Measurements from ENCODE around the gene POLR3B.
A peak's percentile ranks its signal among the peaks of the same experiment; 100 is the strongest.
"Not testable (repeated sequence)": the region's sequence is repeated elsewhere in the genome, so short reads cannot be mapped to it uniquely, and the experiment has no call there.

Gene POLR3B

DNA sequence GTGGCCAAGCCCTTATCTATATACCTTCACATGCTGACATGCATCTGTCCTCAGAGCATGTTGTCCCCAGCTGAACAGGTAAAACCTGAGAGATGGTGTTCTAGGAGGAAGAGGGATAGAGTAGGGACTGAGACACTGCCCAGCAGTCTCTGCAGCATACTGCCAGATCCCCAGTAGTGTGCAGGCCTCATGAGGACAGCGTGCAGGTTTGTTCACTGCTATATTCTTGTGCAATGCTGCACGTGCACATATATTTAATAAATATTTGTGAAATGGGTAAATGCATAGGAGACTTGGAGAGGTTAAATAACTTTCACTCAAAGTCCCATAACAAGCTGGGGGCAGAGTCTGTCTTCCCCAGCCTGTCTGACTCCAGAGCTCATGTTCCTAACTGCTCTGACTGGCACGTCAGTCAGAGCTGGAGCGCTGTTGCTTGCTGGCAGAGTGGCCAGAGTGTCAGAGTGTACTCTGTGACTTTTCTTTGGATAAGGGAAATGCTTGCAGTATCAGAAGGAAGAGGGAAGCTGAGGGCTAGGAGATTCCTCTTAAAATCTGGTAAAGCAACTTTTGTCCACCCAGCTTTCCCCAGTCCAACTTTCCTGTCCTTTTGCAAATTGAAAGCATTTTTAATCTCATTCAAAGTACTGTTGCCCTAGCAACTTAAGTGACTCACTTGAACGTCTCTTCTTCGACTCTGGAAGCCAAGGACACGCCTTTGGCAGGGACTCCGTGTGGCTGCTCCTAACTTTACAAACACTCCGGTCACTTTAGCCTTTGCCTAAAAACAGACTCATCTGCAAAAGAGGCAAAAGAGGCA is 14.9 kb upstream of the POLR3B start:
- DNase-seq (ENCODE audit: low spot score), result peak; percentile 54

DNA sequence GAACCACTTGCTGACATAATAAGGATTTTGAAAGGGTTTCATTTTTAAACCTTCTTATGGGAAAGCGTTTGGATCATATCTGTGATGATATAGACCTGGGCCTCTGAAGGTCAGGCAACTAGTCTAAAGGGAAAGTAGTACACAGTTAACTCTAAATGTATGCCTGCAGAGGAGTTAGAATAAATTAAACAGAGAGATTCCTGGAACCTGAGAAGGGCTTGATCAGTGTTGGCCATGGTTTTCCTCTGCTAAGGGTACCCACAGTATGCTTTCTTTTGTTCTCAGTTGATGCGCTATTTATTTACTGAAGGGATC is 14.4 kb upstream of the POLR3B start:
- no peak for DNase-seq (ENCODE audit: low spot score)

DNA sequence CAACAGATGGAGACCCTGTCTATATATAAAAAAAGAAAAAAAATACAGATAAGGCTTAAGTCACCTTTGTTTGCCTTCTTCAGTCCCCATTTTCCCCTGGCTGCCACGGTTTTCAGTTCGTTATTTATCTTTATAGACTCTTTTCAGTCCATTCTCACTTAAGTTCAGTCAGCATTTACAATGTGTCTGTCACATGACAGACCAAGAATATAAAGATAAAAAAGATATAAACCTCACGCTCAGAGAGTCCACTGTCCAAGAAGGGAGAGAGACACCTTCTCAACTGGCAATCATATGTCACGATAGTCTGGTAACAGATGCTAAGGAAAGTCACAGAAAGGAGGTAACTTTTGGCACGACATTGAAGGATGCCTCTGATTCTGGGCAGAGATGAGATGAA is 13.4 kb upstream of the POLR3B start:
- no peak for DNase-seq (ENCODE audit: low spot score)

DNA sequence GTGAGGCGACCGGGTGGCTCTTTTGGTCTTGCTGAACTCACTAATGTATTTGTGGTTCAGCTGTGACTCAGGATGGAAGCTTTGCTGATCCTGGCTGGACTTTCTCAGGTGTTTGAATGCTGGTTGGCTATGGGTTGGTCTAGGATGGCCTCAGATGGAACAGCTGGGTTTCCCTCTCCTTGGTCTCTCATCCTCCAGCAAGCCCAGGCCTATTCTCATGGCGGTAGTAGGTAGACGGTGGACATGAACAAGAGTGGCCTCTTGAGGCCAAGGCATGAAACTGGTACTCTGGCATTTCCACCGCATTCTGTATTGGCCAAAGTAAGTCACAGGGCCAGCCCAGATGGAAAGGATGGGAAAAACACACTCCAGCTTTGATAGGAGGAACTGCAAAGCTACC is 11.8 kb upstream of the POLR3B start:
- DNase-seq (ENCODE audit: low spot score), result peak; percentile 62

DNA sequence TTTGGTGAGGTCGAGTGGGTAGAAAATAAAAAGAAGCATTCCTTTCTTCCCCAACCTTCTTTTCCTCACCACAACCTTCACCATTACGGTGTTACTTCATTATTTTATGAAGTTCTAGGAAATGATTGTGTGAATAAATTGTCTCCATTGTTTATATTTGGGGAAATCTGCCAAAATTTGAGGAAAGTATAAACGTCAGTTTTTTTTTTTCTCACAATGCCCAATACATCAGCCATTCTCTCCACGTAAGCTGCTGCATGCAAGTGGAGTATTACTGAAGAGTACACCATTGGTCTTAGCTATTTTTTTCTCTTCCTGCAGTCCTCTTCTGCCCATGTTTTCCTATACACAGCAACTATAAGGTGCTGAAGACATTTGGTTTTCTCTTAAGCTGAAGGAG is 9.1 kb upstream of the POLR3B start:
- no peak for DNase-seq (ENCODE audit: low spot score)

DNA sequence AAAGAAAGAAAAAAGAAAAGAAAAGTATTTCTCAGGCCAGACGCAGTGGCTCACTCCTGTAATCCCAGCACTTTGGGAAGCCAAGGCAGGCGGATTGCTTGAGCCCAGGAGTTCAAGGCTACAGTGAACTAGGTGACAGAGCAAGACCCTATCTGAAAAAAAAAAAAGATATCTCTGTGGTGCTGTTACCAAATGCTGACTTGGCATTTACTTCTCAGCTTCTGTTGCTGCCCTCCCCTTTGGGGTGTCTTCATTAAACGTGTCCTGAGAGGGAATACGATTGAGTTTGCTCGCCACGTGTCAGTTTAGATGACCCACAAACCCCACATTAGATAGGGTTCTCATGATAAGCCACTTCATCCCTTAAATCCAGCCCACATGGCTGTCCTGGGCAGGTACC is 4.4 kb upstream of the POLR3B start:
- no peak for DNase-seq (ENCODE audit: low spot score)

DNA sequence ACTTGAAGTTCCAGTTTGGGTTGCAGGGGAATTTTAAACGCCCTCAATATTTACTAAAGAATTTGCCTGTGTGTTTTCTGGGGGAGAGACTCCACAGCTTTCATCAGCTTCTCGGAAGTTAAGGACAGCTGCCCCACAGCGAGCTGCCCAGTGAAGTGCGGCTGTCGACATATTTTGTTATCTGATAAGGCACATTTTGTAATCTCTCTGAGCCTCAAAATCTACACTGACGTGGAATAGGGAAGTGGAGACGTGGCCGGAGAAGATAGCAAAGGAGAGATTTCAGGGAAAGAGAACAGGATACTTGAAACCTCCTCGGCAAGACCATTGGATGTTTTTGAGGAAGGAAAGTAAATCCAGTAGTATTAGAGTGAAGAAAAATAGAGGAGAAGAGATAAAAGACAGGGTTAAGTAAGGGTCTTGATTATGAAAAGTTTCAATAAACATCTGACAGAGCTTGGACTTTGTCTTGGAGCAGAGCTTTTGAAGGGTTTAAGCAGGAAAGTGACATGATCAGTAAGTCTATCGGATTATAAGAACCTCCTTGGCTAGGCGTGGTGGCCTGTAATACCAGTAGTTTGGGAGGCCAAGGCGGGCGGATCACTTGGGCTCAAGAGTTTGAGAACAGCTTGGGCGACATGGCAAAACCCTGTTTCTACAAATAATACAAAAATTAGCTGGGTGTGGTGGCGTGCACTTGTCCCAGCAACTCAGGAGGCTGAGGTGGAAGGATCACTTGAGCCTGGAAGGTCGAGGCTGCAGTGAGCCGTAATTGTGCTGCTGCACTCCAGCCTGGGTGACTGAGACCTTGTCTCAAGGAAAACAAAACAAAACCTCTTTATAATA is 1.1 kb downstream of the POLR3B start:
- peak; percentile 78 for DNase-seq (ENCODE audit: low spot score)

DNA sequence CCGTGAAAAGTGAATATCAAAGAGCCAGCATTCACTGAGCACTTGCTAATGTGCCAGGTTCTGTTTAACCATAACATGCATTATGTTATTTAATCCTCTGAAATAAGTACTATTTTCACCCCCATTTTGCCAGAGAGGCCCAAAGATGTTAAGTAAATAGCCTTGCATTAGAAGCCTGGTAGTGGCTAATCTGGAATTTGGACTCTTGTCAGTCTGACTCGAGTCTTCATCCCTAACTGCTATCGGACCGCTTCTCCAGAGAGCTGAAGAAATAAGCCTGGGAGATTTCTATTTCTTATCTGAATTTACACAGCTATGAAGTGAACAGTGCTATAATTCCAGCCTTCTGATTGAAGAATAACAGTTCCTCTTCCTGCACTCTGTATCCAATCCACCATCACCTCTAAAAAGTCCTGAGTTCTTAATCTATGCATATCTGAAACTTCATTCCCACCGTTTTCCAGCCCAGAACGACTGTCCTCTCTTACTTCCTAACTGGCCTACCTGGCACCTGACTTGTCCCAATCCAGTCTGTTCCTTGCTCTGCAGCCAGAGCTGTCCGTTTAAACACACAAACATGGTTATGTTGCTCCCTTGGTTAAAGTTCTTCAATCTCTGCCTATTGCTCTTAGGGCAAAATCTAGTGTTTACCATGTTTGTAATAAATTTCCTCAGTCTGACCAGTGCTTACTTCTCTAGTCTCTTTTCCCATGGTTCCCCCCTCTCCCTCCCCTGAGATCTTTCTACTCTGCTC is 2.3 kb downstream of the POLR3B start:
- no peak for DNase-seq (ENCODE audit: low spot score)

DNA sequence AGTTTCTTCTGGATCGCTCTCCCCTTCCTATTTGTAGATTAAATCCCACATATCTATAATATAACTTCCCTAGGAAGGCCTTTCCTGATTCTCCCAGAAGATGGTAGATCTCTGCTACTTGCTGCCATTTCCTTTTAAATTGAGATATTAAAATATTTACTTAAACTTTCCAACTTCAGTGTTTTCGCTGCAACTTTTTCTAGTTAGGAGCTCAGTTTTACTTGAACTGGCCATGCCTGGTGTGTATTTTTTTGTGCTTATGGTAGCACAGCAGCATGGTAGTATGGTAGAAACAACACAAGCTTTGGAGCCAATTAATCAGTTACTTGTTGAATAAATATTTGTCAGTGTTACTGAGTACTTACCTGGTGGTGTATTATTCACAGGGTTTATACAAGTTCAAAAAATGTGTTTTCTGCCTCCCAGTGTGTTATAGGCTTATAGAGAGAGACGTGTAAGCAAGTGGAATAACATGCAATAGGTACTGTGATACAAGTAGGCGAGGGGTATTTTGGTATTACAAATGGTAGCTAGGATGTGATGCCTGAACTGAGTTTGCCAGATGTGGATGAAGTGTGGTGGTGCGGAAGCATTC is 2.9 kb downstream of the POLR3B start:
- DNase-seq (ENCODE audit: low spot score), result no peak

DNA sequence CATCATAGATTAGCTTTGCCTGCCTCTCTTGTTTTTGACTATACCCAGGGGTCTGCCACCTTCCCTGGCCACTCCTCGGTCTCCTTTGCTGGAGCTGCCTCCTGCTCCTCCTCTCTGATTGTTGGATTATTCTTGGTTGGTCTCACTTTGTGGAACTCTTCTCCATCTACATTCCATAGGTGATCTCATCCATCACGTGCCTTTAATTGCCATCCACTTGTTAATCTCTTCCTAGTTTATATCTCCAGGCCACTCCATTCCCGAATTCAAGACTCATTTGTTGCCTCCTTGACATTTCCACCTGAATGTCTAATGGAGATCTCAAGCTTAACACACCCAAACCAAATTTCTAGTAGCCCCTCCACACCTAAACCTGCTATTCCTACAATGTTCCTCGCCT is 5.4 kb downstream of the POLR3B start:
- DNase-seq (ENCODE audit: low spot score), result no peak

DNA sequence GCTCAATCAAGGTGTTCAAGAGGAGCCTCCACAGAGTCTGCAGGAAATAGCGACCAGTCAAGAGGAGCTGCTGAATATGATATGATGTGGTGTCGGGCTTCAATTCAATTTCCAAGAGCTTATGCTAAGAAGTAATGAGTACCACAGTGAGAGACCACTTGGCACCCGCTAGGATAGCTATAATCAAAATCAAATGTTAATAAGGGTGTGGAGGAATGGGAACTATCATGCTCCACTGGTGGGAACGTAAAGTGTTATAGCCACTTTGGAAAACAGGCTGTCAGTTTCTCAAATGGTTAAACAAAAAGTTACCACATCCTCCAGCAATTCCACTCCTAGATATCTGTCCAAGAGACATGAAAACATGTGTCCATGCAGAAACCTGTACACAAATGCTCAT is 6.7 kb downstream of the POLR3B start:
- no peak for DNase-seq (ENCODE audit: low spot score)

DNA sequence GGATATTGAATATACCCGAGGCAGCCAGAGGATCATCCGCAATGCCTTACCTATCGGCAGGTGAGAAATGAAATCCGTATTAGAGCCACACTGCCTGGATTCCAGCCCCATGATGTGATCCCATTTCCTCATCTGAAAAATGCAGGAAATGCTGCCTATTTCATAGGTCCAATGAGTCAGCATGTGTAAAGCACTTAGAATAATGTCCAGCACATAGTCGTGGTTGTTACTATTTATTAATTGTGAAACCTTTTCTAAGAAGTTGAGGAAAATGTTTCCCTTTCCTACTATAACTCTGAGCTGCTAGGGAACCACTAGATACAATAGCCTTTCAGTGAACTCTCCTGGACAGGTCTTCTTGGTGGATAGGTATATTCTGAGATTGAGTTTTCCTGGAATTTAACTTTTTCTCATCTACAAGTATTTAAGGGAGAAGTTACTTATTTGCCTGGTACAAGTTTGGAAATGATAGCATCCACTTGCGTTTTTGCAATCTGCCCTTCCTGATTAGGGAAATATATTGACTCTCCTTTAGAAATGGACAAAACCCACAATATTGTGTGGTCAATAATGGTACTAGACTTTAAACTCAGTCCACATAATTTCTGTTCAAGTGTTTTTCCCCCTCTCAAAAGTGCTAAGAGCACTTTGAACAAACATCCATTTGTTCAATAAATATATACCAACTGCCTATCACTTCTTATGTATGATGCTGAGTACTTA is 12.2 kb downstream of the POLR3B start:
- DNase-seq (ENCODE audit: low spot score), result no peak

DNA sequence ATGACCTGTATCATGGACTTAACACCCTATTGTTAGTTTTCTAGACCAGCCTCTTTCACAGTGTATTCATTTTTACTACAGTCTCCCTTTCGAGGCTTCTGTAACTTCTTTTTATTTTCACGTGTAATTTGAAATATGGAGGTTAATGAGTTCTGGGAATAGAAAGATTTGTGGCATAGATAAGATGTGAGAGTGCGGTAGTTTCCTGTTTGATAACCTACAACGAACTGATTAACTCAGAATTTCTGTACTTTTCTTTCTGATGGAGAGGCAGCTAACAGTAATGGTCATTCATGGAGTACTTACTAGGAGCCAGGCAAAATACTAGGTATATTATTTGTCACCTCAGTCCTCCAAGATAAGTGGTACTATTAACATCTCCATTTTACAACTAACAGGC is 21.2 kb downstream of the POLR3B start:
- DNase-seq (ENCODE audit: low spot score), result no peak

DNA sequence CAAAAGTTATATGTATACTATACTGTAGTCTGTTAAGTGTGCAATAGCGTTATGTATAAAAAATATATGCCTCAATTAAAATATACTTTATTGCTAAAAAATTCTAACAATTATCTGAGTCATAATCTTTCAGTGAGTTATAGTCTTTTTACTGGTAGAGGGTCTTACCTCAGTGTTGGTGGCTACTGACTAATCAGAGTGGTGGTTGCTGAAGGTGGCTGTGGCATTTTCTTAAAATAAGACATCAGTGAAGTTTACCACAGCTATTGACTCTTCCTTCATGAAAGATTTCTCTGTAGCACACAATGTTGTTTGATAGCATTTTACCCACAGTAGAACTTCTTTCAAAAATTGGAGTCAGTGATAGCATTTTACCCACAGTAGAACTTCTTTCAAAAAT is 23.4 kb downstream of the POLR3B start:
- no peak for DNase-seq (ENCODE audit: low spot score)

DNA sequence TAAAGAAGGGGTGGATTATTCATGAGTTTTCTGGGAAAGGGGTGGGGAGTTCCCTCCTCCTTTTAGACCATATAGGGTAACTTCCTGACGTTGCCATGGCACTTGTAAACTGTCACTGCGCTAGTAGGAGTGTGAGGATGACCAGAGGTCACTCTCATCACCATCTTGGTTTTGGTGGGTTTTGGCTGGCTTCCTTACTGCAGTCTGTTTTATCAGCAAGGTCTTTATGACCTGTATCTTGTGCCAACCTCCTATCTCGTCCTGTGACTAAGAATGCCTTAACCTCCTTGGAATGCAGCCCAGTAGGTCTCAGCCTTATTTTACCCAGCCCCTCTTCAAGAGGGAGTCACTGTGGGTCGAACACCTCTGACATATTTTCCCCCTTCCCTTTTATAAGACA is 24.3 kb downstream of the POLR3B start:
- DNase-seq (ENCODE audit: low spot score), result not testable (repeated sequence)

DNA sequence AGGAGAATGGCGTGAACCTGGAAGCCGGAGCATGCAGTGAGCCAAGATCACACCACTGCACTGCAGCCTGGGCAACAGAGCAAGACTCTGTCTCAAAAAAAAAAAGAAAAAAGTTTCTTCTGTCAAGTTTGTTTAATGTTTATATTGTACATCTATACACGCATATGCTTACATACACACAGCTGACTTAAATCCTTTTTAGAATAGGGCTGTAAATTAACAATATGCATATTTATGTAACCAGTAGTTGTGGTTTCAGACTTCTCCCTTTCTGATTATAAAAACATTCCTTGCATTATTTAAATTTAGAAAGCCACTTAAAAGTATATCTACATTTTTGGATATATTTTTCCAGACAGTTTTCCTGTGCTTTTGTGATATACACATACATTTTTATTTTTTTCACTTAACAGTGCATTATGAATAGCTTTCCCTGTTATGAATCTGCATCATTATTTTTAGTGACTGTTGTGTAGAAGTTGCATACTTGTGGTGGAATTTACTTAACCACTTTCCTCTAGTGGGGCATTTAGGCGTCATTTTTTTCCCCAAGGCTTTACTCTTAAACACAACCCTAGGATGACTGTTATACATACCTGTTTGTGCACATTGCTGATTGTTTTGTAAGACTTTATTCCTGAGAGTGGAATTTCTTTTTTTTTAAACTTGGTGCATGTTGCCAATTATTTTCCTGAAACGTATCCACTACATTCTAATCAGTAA is 29.4 kb downstream of the POLR3B start:
- DNase-seq (ENCODE audit: low spot score), result no peak

DNA sequence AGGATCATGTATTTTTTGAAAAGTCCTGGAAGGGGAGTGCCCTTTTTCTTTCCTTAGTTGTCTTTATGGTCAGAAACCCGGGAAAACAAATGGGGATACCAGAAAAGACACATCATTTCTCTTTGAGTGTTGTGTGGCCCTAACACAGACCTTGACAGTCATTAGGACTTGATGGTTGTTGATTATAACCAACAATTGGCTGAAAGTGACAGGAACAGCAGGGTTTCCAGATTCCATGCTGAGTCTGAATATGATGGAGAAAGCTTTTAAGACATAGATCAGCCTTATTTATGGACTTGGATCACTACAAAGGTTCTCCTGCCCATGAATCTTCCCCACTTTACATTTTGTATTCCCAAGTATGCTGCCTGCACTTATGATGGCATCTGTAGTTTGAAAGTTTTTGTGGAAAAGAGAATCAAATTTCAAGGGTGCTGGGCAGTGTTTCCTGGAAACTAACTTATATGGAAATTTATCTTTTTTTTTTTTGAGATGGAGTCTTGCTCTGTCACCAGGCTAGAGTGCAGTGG is 30.4 kb downstream of the POLR3B start:
- no peak for DNase-seq (ENCODE audit: low spot score)

DNA sequence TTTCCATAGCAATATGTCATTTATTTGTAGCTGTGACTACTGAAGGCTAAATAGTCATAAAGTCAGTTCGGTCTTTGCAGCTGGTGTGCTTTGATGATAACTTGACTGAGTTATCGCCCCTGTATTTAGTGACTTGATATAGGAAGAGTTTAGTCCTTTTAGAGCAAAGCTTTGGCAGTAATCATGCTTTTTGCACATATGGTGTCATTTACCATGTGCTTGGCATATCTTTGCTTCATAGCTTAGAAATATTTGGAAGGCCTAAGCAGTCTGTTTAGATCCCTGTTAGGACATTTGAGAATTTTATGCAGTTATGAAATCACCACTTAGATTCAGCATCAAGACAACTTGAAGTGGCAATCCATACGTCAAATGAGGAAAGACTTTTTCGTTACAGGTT is 31.6 kb downstream of the POLR3B start:
- DNase-seq (ENCODE audit: low spot score), result no peak

DNA sequence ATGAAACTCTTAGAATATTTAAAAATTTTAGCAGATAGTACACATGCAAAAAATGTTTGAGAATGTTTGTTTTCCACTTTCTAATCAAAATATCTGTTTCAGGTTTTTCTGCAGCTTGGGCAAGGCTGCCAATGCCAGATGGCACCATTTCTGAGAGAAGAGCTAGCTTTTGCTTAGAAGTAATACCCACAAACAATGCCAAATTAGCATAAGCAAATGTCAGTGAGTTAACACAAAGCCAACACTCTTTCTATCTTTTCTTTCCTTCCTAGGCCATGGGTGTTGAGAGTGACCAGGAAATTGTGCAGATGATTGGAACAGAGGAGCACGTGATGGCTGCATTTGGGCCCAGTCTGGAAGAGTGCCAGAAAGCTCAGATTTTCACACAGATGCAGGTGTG is 35.2 kb downstream of the POLR3B start:
- no peak for DNase-seq (ENCODE audit: low spot score)

DNA sequence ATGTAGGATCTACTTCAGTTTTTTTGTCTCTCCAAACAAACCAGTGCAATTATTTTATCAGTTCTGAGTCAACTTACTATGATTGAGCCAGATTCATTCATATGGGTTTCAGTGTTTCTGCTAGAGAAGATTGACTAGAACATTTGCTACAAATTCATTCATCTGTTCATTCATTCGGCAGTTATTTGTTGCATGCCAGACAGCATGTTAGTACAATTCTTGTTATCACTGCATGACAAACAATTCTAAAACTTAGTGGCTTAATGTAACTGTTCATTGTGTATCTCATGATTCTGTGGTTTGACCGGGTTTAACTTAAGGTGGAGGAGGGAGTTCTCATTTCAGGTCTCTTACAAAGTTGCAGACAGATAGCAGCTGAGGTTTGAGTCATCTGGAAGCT is 52.3 kb downstream of the POLR3B start:
- DNase-seq (ENCODE audit: low spot score), result no peak

DNA sequence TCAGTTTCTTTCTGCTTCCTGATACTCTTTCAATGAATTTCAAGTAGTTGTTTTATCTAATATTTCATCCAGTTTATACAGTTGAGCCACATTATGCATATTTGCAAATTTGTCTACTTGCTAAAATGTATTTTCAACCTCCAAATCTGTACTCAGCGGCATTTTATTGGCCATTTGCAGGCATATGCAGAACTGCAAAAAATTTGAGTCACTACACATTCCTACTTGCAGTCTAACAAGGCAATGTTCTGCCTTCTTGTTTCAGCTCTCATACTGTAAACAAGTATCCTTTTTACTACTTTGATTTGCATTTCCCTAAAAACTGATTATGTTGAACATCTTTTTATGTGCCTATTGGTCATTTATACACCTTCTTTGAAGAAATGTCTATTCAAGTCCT is 55.0 kb downstream of the POLR3B start:
- no peak for DNase-seq (ENCODE audit: low spot score)
